Measurements from ENCODE around the gene NEGR1.

DNA sequence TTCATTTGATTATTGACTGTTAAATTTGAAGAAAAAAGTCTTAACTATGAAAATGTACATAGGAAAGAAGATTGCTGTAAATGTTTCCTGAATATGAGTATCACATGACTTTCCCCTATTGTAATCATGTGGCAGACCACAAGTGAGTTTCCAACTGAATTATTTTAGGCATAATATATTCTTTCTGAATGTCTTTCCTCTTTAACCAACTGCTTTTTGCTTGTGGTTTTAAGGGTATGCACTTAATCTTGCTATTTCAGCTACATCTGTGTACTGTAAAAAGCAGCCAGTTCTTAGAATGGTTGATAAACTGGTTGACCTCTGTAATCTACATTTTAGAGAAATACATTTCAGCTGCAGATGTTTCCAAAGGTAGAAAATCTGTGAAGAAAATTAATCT, 400.7 kb downstream of the NEGR1 start:
- TF ChIP-seq, protein P1, sequence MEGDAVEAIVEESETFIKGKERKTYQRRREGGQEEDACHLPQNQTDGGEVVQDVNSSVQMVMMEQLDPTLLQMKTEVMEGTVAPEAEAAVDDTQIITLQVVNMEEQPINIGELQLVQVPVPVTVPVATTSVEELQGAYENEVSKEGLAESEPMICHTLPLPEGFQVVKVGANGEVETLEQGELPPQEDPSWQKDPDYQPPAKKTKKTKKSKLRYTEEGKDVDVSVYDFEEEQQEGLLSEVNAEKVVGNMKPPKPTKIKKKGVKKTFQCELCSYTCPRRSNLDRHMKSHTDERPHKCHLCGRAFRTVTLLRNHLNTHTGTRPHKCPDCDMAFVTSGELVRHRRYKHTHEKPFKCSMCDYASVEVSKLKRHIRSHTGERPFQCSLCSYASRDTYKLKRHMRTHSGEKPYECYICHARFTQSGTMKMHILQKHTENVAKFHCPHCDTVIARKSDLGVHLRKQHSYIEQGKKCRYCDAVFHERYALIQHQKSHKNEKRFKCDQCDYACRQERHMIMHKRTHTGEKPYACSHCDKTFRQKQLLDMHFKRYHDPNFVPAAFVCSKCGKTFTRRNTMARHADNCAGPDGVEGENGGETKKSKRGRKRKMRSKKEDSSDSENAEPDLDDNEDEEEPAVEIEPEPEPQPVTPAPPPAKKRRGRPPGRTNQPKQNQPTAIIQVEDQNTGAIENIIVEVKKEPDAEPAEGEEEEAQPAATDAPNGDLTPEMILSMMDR (IDR thresholded peaks at IDR 0.05; ENCODE audit: low read depth, low read length) = no peak
- TF ChIP-seq EZH2phosphoT487 (IDR thresholded peaks at IDR 0.05; ENCODE audit: low read depth) = no peak
